GM23338 (cell line): ENCODE measurements around the gene GRAMD4.

Source experiments
- CREB1 ChIP-seq: fragments of 250-450 bp; sonication (Bioruptor Pico); IDR thresholded peaks from 2 replicates; pipeline ENCODE4 v1.5.0; 2020; ENCODE audit warnings: low read depth, mild to moderate bottlenecking, moderate library complexity
- CTCF ChIP-seq, 2 experiments: fragments of 200-600 bp in 1 of 2; sonication (generic) in 1 of 2; conservative IDR thresholded peaks; 2 replicates each; pipeline versions ENCODE4 v1.5.1 to v1.6.1; 2016 to 2017; ENCODE audit warnings: antibody characterized with exemption in 2 of 2, low read depth in 2 of 2, mild to moderate bottlenecking in 2 of 2, moderate library complexity in 1 of 2
- ETS1 ChIP-seq: IDR thresholded peaks from 2 replicates; pipeline ENCODE4 v1.6.1; 2016; ENCODE audit warnings: antibody characterized with exemption
- EZH2 ChIP-seq: fragments of 200-600 bp; sonication (generic); IDR thresholded peaks from one replicate; pipeline ENCODE4 v1.8.0; 2017; ENCODE audit warnings: antibody characterized with exemption, mild to moderate bottlenecking, low read depth; ENCODE audit not compliant: unreplicated experiment
- EZH2phosphoT487 ChIP-seq: fragments of 200-600 bp; sonication (generic); IDR thresholded peaks from one replicate; pipeline ENCODE4 v1.8.1; 2018; ENCODE audit warnings: antibody characterized with exemption; ENCODE audit not compliant: unreplicated experiment
- JUNB ChIP-seq: IDR thresholded peaks from one replicate; pipeline ENCODE4 v1.6.1; 2016; ENCODE audit warnings: antibody characterized with exemption; ENCODE audit not compliant: unreplicated experiment
- NANOG ChIP-seq: IDR thresholded peaks from 2 replicates; pipeline ENCODE4 v1.6.1; 2016; ENCODE audit warnings: antibody characterized with exemption, borderline replicate concordance
- POLR2AphosphoS5 ChIP-seq: IDR thresholded peaks from 2 replicates; pipeline ENCODE4 v1.6.1; 2016; ENCODE audit warnings: antibody characterized with exemption, low read depth
- REST ChIP-seq: IDR thresholded peaks from one replicate; pipeline ENCODE4 v1.6.1; 2018; ENCODE audit warnings: antibody characterized with exemption; ENCODE audit not compliant: unreplicated experiment

DNA sequence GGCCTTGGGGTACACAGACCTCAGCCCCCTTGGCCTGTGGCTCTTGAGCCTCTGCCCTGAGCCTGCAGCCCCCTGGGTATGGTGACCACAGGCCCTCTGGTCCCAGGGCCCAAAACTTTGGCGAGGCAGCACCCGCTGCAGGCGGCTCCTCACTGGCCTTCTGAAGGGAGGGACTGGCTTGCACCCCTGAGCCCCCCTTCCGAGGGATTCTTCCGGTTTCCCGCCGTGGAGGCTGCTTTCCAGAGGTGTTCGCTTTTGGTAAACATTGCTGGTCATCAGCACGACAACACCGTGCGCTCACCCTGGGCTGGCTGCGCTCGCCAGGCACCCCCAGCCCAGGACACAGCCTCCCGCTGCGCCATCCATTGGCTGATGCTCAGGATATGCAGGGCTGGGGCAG, 42.0 kb downstream of the GRAMD4 start:
- TF ChIP-seq REST (no peak), EZH2phosphoT487 (no peak), CTCF (conservative IDR thresholded peaks at IDR 0.05; ENCODE audit: low read depth in 2 of 2) (no peak), EZH2 (no peak), ETS1 (no peak), NANOG (no peak), POLR2AphosphoS5 (no peak), JUNB (no peak), CREB1 (no peak)
